ENCODE measurements around the gene POLRMT.

POLRMT gene

DNA sequence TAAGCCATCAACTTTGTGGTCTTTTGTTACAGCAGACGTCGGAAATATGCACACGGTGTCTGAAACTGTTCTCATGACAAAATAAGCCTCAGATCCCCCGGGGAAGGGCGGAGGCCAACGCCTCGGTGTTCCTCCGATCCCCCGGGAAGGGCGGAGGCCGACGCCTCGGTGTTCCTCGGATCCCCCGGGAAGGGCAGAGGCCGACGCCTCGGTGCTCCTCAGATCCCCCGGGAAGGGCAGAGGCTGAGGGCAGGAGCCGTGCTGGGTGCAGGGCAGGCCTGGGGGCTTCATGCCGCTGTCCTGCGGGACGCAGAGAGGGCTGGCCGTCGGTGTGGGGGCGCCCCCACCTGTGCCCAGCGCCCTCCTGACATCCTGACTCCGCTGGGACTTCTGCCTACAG, 11.0 kb upstream of the POLRMT start:
- no peak overlapping the region for H3K27ac ChIP-seq
- H3K79me2 ChIP-seq (ENCODE audit: insufficient read depth, low read depth): no peaks in the 10 kb centered on the region
- no peak overlapping the region for H2AFZ ChIP-seq (ENCODE audit: low read depth)
- no peaks in the 10 kb centered on the region for H3K4me1 ChIP-seq (ENCODE audit: low read depth, poor library complexity, severe bottlenecking)
- H3K4me3 ChIP-seq (IDR thresholded peaks at IDR 0.05; ENCODE audit: insufficient read depth, low read depth, low read length): no peak overlapping the region
- H3K27me3 ChIP-seq (ENCODE audit: insufficient read depth, low read depth): no peaks in the 10 kb centered on the region
- no peaks in the 10 kb centered on the region; the same call in 1 of the 2 replicates for H3K36me3 ChIP-seq (ENCODE audit: insufficient read depth)
- TF ChIP-seq, protein P1, sequence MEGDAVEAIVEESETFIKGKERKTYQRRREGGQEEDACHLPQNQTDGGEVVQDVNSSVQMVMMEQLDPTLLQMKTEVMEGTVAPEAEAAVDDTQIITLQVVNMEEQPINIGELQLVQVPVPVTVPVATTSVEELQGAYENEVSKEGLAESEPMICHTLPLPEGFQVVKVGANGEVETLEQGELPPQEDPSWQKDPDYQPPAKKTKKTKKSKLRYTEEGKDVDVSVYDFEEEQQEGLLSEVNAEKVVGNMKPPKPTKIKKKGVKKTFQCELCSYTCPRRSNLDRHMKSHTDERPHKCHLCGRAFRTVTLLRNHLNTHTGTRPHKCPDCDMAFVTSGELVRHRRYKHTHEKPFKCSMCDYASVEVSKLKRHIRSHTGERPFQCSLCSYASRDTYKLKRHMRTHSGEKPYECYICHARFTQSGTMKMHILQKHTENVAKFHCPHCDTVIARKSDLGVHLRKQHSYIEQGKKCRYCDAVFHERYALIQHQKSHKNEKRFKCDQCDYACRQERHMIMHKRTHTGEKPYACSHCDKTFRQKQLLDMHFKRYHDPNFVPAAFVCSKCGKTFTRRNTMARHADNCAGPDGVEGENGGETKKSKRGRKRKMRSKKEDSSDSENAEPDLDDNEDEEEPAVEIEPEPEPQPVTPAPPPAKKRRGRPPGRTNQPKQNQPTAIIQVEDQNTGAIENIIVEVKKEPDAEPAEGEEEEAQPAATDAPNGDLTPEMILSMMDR (conservative IDR thresholded peaks at IDR 0.05; ENCODE audit: low read depth, low read length): no peak
- no peak overlapping the region for H3K4me2 ChIP-seq
- H3K9ac ChIP-seq: no peak overlapping the region
- H4K20me1 ChIP-seq (ENCODE audit: insufficient read depth): no peaks in the 10 kb centered on the region

DNA sequence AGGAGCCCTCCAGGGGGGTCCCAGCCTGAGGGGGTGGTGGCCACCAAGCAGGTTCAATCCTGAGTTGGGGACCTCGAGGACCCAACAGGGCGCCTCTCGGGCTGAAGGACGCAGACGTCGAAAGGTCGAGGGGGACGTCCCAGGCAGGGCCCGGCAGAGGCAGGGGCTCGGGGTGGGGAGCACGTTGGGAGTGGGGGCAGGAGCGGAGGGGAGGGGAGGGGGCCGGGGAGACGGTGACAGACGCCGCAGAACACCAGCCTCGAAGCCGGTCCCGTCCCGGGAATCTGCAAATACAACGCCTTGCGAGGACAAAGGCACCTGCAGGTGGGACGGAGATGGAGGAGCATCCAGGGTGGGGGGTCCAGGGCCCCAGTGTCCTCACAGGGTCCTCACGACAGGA, 10.4 kb upstream of the POLRMT start:
- H3K27me3 ChIP-seq (ENCODE audit: insufficient read depth, low read depth): no peaks in the 10 kb centered on the region
- no peak overlapping the region for H3K4me3 ChIP-seq (IDR thresholded peaks at IDR 0.05; ENCODE audit: insufficient read depth, low read depth, low read length)
- H3K9ac ChIP-seq: no peak overlapping the region
- no peak overlapping the region for H2AFZ ChIP-seq (ENCODE audit: low read depth)
- TF ChIP-seq, protein P1 (conservative IDR thresholded peaks at IDR 0.05; ENCODE audit: low read depth, low read length): no peak
- H3K79me2 ChIP-seq (ENCODE audit: insufficient read depth, low read depth): no peaks in the 10 kb centered on the region
- no peaks in the 10 kb centered on the region for H3K4me1 ChIP-seq (ENCODE audit: low read depth, poor library complexity, severe bottlenecking)
- H3K4me2 ChIP-seq: no peak overlapping the region
- H3K36me3 ChIP-seq (ENCODE audit: insufficient read depth): no peaks in the 10 kb centered on the region; the same call in 1 of the 2 replicates
- no peaks in the 10 kb centered on the region for H4K20me1 ChIP-seq (ENCODE audit: insufficient read depth)
- no peak overlapping the region for H3K27ac ChIP-seq

DNA sequence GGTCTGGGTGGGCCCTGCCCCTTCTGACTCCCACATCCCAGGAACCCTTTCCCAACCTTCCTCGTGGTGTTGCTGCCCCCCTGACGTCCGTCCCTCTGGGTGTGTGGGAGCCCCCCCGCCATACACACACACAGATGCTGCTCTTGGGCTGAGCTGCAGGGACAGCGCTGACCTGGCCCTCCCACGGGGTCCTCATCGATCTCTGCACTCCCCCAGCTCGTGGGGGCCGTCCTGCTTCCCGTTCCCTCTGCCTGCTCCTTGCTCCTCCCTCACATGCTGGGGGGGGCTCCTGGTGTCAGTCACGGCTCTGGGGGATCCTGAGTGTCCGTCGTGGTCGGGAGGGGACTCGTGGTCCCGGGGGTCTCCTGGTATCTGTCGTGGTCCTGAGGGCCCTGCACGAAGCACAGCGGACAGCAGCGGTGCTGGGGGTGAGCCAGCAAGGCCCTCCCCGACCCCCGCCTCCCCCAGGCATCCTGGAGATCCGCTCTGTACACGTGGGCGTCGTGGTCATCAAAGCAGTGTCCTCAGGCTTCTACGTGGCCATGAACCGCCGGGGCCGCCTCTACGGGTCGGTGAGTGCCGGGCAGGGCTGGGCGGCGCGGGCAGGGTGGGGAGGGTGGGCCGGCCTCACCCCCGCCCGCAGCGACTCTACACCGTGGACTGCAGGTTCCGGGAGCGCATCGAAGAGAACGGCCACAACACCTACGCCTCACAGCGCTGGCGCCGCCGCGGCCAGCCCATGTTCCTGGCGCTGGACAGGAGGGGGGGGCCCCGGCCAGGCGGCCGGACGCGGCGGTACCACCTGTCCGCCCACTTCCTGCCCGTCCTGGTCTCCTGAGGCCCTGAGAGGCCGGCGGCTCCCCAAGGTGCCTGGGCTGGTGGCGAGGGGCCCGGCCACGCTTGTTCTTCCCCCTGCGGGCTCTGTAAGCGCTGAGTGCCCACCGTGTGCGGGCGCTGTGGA, 9.7 kb upstream of the POLRMT start:
- no peaks in the 10 kb centered on the region for H3K27me3 ChIP-seq (ENCODE audit: insufficient read depth, low read depth)
- H3K9ac ChIP-seq: no peak overlapping the region
- H3K4me2 ChIP-seq: no peak overlapping the region
- H3K27ac ChIP-seq: no peak overlapping the region
- TF ChIP-seq, protein P1 (conservative IDR thresholded peaks at IDR 0.05; ENCODE audit: low read depth, low read length): no peak
- no peaks in the 10 kb centered on the region; the same call in 1 of the 2 replicates for H3K36me3 ChIP-seq (ENCODE audit: insufficient read depth)
- H2AFZ ChIP-seq (ENCODE audit: low read depth): no peak overlapping the region
- H4K20me1 ChIP-seq (ENCODE audit: insufficient read depth): no peaks in the 10 kb centered on the region
- H3K4me1 ChIP-seq (ENCODE audit: low read depth, poor library complexity, severe bottlenecking): no peaks in the 10 kb centered on the region
- H3K4me3 ChIP-seq (IDR thresholded peaks at IDR 0.05; ENCODE audit: insufficient read depth, low read depth, low read length): no peak overlapping the region
- no peaks in the 10 kb centered on the region for H3K79me2 ChIP-seq (ENCODE audit: insufficient read depth, low read depth)

DNA sequence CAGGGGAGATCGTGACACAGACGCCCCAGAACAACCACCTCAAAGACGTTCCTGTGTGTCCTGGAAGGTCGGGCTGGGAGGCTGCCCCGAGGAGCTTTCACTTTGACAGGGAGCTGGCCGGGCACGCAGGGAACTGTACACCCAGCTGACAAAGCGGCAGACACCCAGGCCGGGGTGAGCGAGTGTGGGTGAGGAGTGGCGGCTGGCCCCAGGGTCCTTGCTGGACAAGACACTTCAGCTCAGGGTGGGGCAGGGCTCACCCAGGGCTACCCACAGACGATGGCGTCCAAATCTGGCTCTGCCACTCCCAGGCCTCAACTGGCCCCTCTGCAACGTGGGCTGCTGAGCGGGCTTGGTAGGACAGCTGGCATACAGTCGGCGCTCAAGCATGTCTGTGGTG, 8.4 kb upstream of the POLRMT start:
- Histone ChIP-seq H3K79me2 (ENCODE audit: insufficient read depth, low read depth) (no peaks in the 10 kb centered on the region), H3K4me2 (no peak overlapping the region), H2AFZ (ENCODE audit: low read depth) (no peak overlapping the region), H3K27ac (no peak overlapping the region), H3K4me3 (IDR thresholded peaks at IDR 0.05; ENCODE audit: insufficient read depth, low read depth, low read length) (no peak overlapping the region), H3K4me1 (ENCODE audit: low read depth, poor library complexity, severe bottlenecking) (no peaks in the 10 kb centered on the region), H4K20me1 (ENCODE audit: insufficient read depth) (no peaks in the 10 kb centered on the region), H3K9ac (no peak overlapping the region), H3K27me3 (ENCODE audit: insufficient read depth, low read depth) (no peaks in the 10 kb centered on the region), H3K36me3 (ENCODE audit: insufficient read depth) (no peaks in the 10 kb centered on the region)
- TF ChIP-seq, protein P1 (conservative IDR thresholded peaks at IDR 0.05; ENCODE audit: low read depth, low read length): no peak

Data from KMS-11 (cell line).